Right ventricle myocardium inferior (tissue), 1 donor: ENCODE data around the gene NRXN3. TPM values are rescaled to one million over a fixed set of nuclear protein-coding genes. Genes with fewer than 3 reads are reported as not detected.
A peak's percentile ranks its signal among the peaks of the same experiment; 100 is the strongest.

Experiments used
- ATAC-seq: fragments of 200-7000 bp; cut with Tn5 transposase; one replicate; pipeline ENCODE4 v1.9.1; 2020; ENCODE audit warnings: mild to moderate bottlenecking, moderate library complexity
- DNase-seq: peaks from one replicate; pipeline ENCODE4 v3.0.0; 2021; ENCODE audit errors: missing footprints
- intact Hi-C: fragments of 100-400 bp; cut with DNase I; formaldehyde crosslinking; loops from one replicate; pipeline ENCODE4 v1.11.0; 2022
- total RNA-seq: library from RNA; stranded (reverse); fragmentation: NEBNext Ultra II Directional; extraction: Animal tissue kit (Norgen Biotek cat#: 25700); gene quantifications from one replicate; pipeline ENCODE4 v1.2.1, GENCODE V29; 2021
- donor health status: DM: no; HTN: yes; CAD: no; lungs with severe emphysema.

The NRXN3 gene
- total RNA-seq, 1 donor from 2014 or later: 1.4 TPM

GRCh38 chr14:78872837-78873236 is 702.7 kb downstream of the NRXN3 start:
- DNase-seq (no peak), ATAC-seq (no peak)
- intact Hi-C loops: no loop called here

- ATAC-seq (no peak), DNase-seq (no peak)
- intact Hi-C loops: no loop called here
These were observed 703.4 kb downstream of the NRXN3 start for GRCh38 chr14:78873581-78873980.

- ATAC-seq (no peak), DNase-seq (no peak)
- intact Hi-C loops: no loop called here
These were observed 704.9 kb downstream of the NRXN3 start for GRCh38 chr14:78875049-78875448.

GRCh38 chr14:78885884-78886283 is 715.7 kb downstream of the NRXN3 start:
- intact Hi-C loops: no loop called here
- ATAC-seq (no peak), DNase-seq (no peak)

- intact Hi-C loops: no loop called here
- no peak for ATAC-seq
- DNase-seq: no peak
These were observed 727.3 kb downstream of the NRXN3 start for GRCh38 chr14:78897443-78897842.

GRCh38 chr14:78902010-78902623 is 731.9 kb downstream of the NRXN3 start:
- intact Hi-C loops: no loop called here
- ATAC-seq (no peak), DNase-seq (no peak)

GRCh38 chr14:78904094-78904493 is 733.9 kb downstream of the NRXN3 start:
- intact Hi-C loops: no loop called here
- no peak for ATAC-seq
- no peak for DNase-seq

- intact Hi-C loops: no loop called here
- DNase-seq (no peak), ATAC-seq (no peak)
These were observed 747.3 kb downstream of the NRXN3 start for GRCh38 chr14:78917462-78917861.

- intact Hi-C loops: no loop called here
- no peak for DNase-seq
- ATAC-seq: no peak
These were observed 751.7 kb downstream of the NRXN3 start for GRCh38 chr14:78921856-78922255.

- intact Hi-C loops: no loop called here
- DNase-seq (no peak), ATAC-seq (no peak)
These were observed 757.1 kb downstream of the NRXN3 start for GRCh38 chr14:78927261-78927660.

- DNase-seq (no peak), ATAC-seq (no peak)
- intact Hi-C loops: no loop called here
These were observed 763.0 kb downstream of the NRXN3 start for GRCh38 chr14:78933166-78933565.

- ATAC-seq (no peak), DNase-seq (no peak)
- intact Hi-C loops: no loop called here
These were observed 763.9 kb downstream of the NRXN3 start for GRCh38 chr14:78933948-78934524.

GRCh38 chr14:78946949-78947348 is 776.8 kb downstream of the NRXN3 start:
- intact Hi-C loops: no loop called here
- ATAC-seq: no peak
- DNase-seq: no peak

- intact Hi-C loops: no loop called here
- DNase-seq: no peak
- ATAC-seq: no peak
These were observed 777.5 kb downstream of the NRXN3 start for GRCh38 chr14:78947681-78948080.

- ATAC-seq (no peak), DNase-seq (no peak)
- intact Hi-C loops: no loop called here
These were observed 780.5 kb downstream of the NRXN3 start for GRCh38 chr14:78950649-78951048.

- no peak for DNase-seq
- intact Hi-C loops: no loop called here
- no peak for ATAC-seq
These were observed 781.4 kb downstream of the NRXN3 start for GRCh38 chr14:78951602-78952001.

- peak; percentile 65 for ATAC-seq
- intact Hi-C loops: loop anchor here (5.0 kb wide), 1 partner anchor 1893 kb away; no protein-coding TSS in a partner anchor
- no peak for DNase-seq
These were observed 789.6 kb downstream of the NRXN3 start for GRCh38 chr14:78959674-78960264.

GRCh38 chr14:78967111-78967809 is 797.1 kb downstream of the NRXN3 start:
- DNase-seq (no peak), ATAC-seq (no peak)
- intact Hi-C loops: no loop called here

- DNase-seq: no peak
- intact Hi-C loops: no loop called here
These were observed 798.1 kb downstream of the NRXN3 start for GRCh38 chr14:78968265-78968664.

GRCh38 chr14:78970677-78971076 is 800.5 kb downstream of the NRXN3 start:
- no peak for ATAC-seq
- intact Hi-C loops: no loop called here
- DNase-seq: no peak

More at GRCh38 chr14:78968265-78968664, 798.1 kb downstream of the NRXN3 start:
- ATAC-seq: no peak
